NCI-H774 (cell line): ENCODE data around the gene KCNMB2.
"Not testable (repeated sequence)": the region's sequence is repeated elsewhere in the genome, so short reads cannot be mapped to it uniquely, and the experiment has no call there.

Experiments
- DNase-seq: peaks from one replicate; lab custom pipeline; 2025; lab: John Stamatoyannopoulos, UW

The KCNMB2 gene

GRCh38 chr3:178822722-178823121 lies 286.5 kb downstream of the KCNMB2 start:
- DNase-seq, result no peak

- no peak for DNase-seq
These were observed 286.9 kb downstream of the KCNMB2 start for GRCh38 chr3:178823150-178823549.

GRCh38 chr3:178823591-178824246 lies 287.5 kb downstream of the KCNMB2 start:
- peak; percentile 45 for DNase-seq

- no peak for DNase-seq
These were observed 290.3 kb downstream of the KCNMB2 start for GRCh38 chr3:178826435-178827123.

- DNase-seq, result no peak
These were observed 291.1 kb downstream of the KCNMB2 start for GRCh38 chr3:178827285-178827856.

GRCh38 chr3:178833695-178834094 lies 297.5 kb downstream of the KCNMB2 start:
- DNase-seq, result no peak

GRCh38 chr3:178835033-178835432 lies 298.8 kb downstream of the KCNMB2 start:
- no peak for DNase-seq

- no peak for DNase-seq
These were observed 301.3 kb downstream of the KCNMB2 start for GRCh38 chr3:178837512-178837911.

- DNase-seq, result no peak
These were observed 304.4 kb downstream of the KCNMB2 start for GRCh38 chr3:178840586-178840985.

GRCh38 chr3:178841011-178841410 lies 304.8 kb downstream of the KCNMB2 start:
- no peak for DNase-seq

- DNase-seq, result no peak
These were observed 308.7 kb downstream of the KCNMB2 start for GRCh38 chr3:178844916-178845315.

- DNase-seq, result no peak
These were observed 309.3 kb downstream of the KCNMB2 start for GRCh38 chr3:178845420-178846118.

GRCh38 chr3:178847190-178847589 lies 311.0 kb downstream of the KCNMB2 start:
- no peak for DNase-seq

GRCh38 chr3:178849199-178849910 lies 313.1 kb downstream of the KCNMB2 start:
- DNase-seq, result peak; percentile 10

- no peak for DNase-seq
These were observed 314.4 kb downstream of the KCNMB2 start for GRCh38 chr3:178850450-178851190.

GRCh38 chr3:178851564-178851963 lies 315.3 kb downstream of the KCNMB2 start:
- DNase-seq, result no peak

- DNase-seq, result peak; percentile 27
These were observed 320.6 kb downstream of the KCNMB2 start for GRCh38 chr3:178856804-178857203.

GRCh38 chr3:178859386-178859785 lies 323.1 kb downstream of the KCNMB2 start:
- no peak for DNase-seq

GRCh38 chr3:178859900-178860436 lies 323.7 kb downstream of the KCNMB2 start:
- not testable (repeated sequence) for DNase-seq

- DNase-seq, result no peak
These were observed 332.4 kb downstream of the KCNMB2 start for GRCh38 chr3:178868681-178869080.

GRCh38 chr3:178870085-178870484 lies 333.8 kb downstream of the KCNMB2 start:
- DNase-seq, result no peak
